Fibroblast of lung (primary cell): ENCODE measurements around the gene DNAJC13.

ENCODE experiments used
- EZH2 ChIP-seq: IDR thresholded peaks from 2 replicates; pipeline ENCODE4 v1.5.1; 2012; ENCODE audit warnings: low read length, control low read depth, mild to moderate bottlenecking; ENCODE audit errors: missing control alignments
- TF ChIP-seq, protein P1 (sequence below), 2 donors: IDR thresholded peaks in 1 of 2; conservative IDR thresholded peaks in 1 of 2; 1 replicate in 1 of 2; 2 replicates in 1 of 2; pipeline ENCODE4 v1.5.1; 2011 to 2012; ENCODE audit warnings: low read length in 2 of 2, control low read depth in 1 of 2, inconsistent platforms in 1 of 2, low read depth in 1 of 2, mild to moderate bottlenecking in 1 of 2

GRCh38 chr3:132368515-132368914 lies 48.8 kb upstream of the DNAJC13 start:
- TF ChIP-seq, protein P1, sequence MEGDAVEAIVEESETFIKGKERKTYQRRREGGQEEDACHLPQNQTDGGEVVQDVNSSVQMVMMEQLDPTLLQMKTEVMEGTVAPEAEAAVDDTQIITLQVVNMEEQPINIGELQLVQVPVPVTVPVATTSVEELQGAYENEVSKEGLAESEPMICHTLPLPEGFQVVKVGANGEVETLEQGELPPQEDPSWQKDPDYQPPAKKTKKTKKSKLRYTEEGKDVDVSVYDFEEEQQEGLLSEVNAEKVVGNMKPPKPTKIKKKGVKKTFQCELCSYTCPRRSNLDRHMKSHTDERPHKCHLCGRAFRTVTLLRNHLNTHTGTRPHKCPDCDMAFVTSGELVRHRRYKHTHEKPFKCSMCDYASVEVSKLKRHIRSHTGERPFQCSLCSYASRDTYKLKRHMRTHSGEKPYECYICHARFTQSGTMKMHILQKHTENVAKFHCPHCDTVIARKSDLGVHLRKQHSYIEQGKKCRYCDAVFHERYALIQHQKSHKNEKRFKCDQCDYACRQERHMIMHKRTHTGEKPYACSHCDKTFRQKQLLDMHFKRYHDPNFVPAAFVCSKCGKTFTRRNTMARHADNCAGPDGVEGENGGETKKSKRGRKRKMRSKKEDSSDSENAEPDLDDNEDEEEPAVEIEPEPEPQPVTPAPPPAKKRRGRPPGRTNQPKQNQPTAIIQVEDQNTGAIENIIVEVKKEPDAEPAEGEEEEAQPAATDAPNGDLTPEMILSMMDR (conservative IDR thresholded peaks at IDR 0.05 in 1 of 2, IDR thresholded peaks at IDR 0.05 in 1 of 2; ENCODE audit: low read depth in 1 of 2, low read length in 2 of 2): no peak
- TF ChIP-seq EZH2: no peak
